Transverse colon (tissue), 3 donors: Measurements from ENCODE around the gene BLOC1S5.

Experiments
- POLR2A ChIP-seq: fragments of 450-650 bp; IDR thresholded peaks from one replicate; pipeline ENCODE4 v1.6.1; 2016; ENCODE audit warnings: antibody characterized with exemption, mild to moderate bottlenecking, moderate library complexity
- TF ChIP-seq, protein P1 (sequence below), 5 experiments: fragments of 200-600 bp in 3 of 5; fragments of 450-650 bp in 2 of 5; sonication (generic) in 3 of 5; IDR thresholded peaks; 1 replicate in 2 of 5; 2 replicates in 3 of 5; pipeline ENCODE4 v1.5.1; 2016 to 2017; ENCODE audit warnings: antibody characterized with exemption in 5 of 5, inconsistent platforms in 3 of 5, mild to moderate bottlenecking in 2 of 5, moderate library complexity in 1 of 5

DNA sequence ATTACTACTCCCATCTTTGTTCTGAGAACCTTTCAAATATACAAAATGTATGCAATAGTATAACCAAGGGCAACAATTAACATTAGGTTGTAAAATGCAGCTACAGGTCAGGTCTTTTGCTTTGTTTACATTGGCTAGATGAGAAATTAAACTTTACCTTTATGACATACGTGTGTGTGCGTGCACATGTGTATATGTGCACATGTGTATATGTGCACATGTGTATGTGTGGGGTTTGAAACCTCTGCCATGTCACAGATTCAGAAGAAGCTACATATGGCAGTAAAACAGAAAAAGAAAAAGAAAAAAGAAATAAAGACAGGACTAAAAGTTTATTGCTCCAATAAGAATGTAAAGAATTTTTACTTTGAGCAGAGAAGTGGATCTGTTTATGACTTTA lies 40.6 kb downstream of the BLOC1S5 start:
- TF ChIP-seq, protein P1, sequence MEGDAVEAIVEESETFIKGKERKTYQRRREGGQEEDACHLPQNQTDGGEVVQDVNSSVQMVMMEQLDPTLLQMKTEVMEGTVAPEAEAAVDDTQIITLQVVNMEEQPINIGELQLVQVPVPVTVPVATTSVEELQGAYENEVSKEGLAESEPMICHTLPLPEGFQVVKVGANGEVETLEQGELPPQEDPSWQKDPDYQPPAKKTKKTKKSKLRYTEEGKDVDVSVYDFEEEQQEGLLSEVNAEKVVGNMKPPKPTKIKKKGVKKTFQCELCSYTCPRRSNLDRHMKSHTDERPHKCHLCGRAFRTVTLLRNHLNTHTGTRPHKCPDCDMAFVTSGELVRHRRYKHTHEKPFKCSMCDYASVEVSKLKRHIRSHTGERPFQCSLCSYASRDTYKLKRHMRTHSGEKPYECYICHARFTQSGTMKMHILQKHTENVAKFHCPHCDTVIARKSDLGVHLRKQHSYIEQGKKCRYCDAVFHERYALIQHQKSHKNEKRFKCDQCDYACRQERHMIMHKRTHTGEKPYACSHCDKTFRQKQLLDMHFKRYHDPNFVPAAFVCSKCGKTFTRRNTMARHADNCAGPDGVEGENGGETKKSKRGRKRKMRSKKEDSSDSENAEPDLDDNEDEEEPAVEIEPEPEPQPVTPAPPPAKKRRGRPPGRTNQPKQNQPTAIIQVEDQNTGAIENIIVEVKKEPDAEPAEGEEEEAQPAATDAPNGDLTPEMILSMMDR (IDR thresholded peaks at IDR 0.05) = no peak
- TF ChIP-seq POLR2A = no peak
